SU-DHL-6 (cell line): Measurements from ENCODE around the gene PRR14.

Source experiments
- H2AFZ ChIP-seq: fragments of 200-600 bp; sonication (generic); 2 replicates; pipeline ENCODE4 v1.6.1; 2014; ENCODE audit warnings: low read depth, mild to moderate bottlenecking, moderate library complexity, mixed read lengths, antibody characterized with exemption, low read length; ENCODE audit not compliant: severe bottlenecking
- H3F3A ChIP-seq: fragments of 200-600 bp; shearing (Covaris generic); 2 replicates; pipeline ENCODE4 v1.6.0; 2016; ENCODE audit warnings: antibody characterized with exemption, mild to moderate bottlenecking; ENCODE audit not compliant: insufficient read depth
- H3K27ac ChIP-seq: fragments of 200-600 bp; sonication (generic); 2 replicates; pipeline ENCODE4 v1.5.1; 2016; ENCODE audit warnings: low read depth, mild to moderate bottlenecking, low read length, moderate library complexity, mixed read lengths
- H3K27me3 ChIP-seq: fragments of 200-600 bp; sonication (generic), shearing (Covaris generic); 2 replicates; pipeline ENCODE4 v1.6.0; 2014; ENCODE audit warnings: mild to moderate bottlenecking, low read length
- H3K36me3 ChIP-seq: fragments of 200-600 bp; sonication (generic); 2 replicates; pipeline ENCODE4 v1.6.1; 2014; ENCODE audit warnings: mild to moderate bottlenecking, low read length, mixed read lengths
- H3K4me2 ChIP-seq: fragments of 300-600, 200-600 bp; shearing (Covaris generic), sonication (generic); 2 replicates; pipeline ENCODE4 v1.6.0; 2014; ENCODE audit warnings: low read length, low read depth, mild to moderate bottlenecking; ENCODE audit not compliant: poor library complexity, severe bottlenecking
- H3K4me3 ChIP-seq: fragments of 200-600 bp; sonication (generic); 2 replicates; pipeline ENCODE4 v1.5.1; 2014; ENCODE audit warnings: antibody characterized with exemption, low read length, mild to moderate bottlenecking, mixed read lengths; ENCODE audit not compliant: insufficient read depth, poor library complexity, severe bottlenecking
- H3K79me2 ChIP-seq: fragments of 200-600 bp; sonication (generic); 2 replicates; pipeline ENCODE4 v1.6.1; 2014; ENCODE audit warnings: mild to moderate bottlenecking, low read length, moderate library complexity; ENCODE audit not compliant: insufficient read depth
- H3K9ac ChIP-seq: fragments of 200-600 bp; sonication (generic); 2 replicates; pipeline ENCODE4 v1.7.0; 2014; ENCODE audit warnings: mild to moderate bottlenecking, low read length
- H3K9me2 ChIP-seq: fragments of 200-600 bp; sonication (generic); replicated peaks from 2 replicates; pipeline ENCODE4 v1.6.1; 2014; ENCODE audit warnings: low read length; ENCODE audit not compliant: insufficient read depth
- H3K9me3 ChIP-seq: fragments of 200-600 bp; sonication (generic); 2 replicates; pipeline ENCODE4 v1.6.1; 2014; ENCODE audit warnings: low read length, mixed read lengths; ENCODE audit not compliant: insufficient read depth
- H4K20me1 ChIP-seq: fragments of 200-600 bp; sonication (generic); 2 replicates; pipeline ENCODE4 v1.6.1; 2014; ENCODE audit warnings: low read depth, mild to moderate bottlenecking, antibody characterized with exemption, low read length, moderate library complexity, mixed read lengths
- CTCF ChIP-seq: fragments of 200-600 bp; sonication (generic); IDR thresholded peaks from one replicate; pipeline ENCODE4 v1.5.1; 2017; ENCODE audit warnings: antibody characterized with exemption, mild to moderate bottlenecking, low read length, moderate library complexity; ENCODE audit not compliant: insufficient read depth, poor library complexity, severe bottlenecking
- EZH2phosphoT487 ChIP-seq: fragments of 200-600 bp; sonication (generic), shearing (Covaris generic); conservative IDR thresholded peaks from 2 replicates; pipeline ENCODE4 v1.6.1; 2018; ENCODE audit warnings: mild to moderate bottlenecking, antibody characterized with exemption, low read length, moderate library complexity, mixed read lengths

PRR14 gene

DNA sequence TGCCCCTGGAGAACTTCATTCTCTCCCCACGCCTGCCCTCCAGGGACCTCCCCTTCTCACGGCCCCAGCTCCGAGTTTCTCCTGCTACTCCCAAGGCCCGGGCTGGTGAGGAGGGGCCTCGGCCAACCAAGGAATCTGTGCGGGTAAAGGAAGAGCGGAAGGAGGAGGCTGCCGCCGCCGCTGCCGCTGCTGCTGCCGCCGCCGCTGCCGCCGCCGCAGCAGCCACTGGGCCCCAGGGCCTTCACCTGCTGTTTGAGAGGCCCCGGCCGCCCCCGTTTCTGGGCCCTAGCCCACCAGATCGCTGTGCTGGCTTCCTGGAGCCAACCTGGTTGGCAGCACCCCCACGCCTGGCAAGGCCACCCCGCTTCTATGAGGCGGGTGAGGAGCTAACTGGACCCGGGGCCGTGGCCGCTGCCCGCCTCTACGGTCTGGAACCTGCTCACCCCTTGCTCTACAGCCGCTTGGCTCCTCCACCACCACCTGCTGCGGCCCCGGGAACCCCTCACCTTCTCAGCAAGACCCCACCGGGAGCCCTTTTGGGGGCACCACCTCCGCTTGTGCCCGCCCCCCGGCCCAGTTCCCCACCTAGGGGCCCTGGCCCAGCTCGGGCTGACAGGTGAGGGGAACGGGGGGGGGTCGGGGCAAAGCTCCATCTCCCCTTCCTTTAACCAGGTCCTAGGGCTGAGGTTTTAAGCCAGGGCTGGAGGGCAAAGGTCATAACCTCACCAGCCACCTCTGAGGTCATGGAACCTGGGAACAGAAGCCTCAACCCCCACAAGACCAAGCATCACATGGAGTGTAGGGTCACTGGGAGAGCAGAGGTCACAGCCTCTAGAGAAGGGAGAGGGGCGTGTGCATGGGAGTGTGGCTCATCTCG lies 18.5 kb downstream of the PRR14 start:
- Histone ChIP-seq H3K9ac (no peak overlapping the region), H3K4me3 (no peak overlapping the region), H2AFZ (no peak overlapping the region), H3F3A (no peaks in the 10 kb centered on the region), H3K79me2 (no peaks in the 10 kb centered on the region), H3K27ac (no peak overlapping the region), H4K20me1 (no peaks in the 10 kb centered on the region), H3K9me3 (no peaks in the 10 kb centered on the region), H3K4me2 (no peak overlapping the region), H3K27me3 (no peaks in the 10 kb centered on the region), H3K36me3 (no peaks in the 10 kb centered on the region), H3K9me2 (no peaks in the 10 kb centered on the region)
- TF ChIP-seq EZH2phosphoT487 = no peak
- TF ChIP-seq CTCF = no peak

DNA sequence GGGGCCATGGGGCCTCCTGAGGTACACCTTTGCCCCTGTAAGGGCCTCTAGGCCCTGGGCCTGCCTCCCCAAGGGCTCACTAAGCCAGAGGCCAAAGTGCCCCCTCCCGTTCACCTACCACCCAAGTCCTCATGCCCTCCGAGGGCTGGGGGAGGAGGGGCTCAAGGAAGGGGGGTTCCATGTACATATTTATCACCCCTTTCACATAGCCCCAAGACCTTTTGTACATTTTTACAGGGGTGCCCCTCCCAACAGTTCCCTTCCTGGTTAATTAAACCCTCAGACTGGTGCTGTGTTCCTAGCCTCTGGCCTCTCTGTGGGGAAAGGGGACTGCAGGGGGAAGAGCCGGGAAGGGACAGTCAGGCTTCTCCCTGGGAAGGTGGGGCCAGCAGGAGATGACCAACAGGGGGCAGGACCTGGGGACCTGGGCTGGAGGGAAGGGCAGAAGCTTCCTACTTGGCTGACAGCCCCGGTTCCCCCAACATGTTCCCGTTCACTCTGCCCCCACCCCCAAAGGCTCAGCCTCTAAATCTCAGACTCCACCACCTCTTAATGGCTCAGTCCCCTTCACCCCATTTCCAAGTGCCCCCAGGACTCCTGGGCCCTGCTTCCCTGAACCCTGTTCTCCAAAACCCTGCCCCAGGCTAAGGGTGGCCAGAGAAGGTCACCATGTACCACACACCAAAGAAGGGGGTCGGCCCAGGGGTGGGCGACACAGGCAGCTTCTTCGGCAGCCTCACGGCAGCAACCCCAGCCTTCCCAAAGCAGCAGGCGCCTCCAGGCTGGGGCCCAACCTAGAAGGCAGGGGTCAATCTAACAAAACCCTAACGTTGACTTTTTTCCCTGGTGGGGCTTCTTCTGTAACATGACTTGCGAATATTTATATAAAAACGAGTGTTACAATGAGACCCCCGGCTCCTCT lies 19.4 kb downstream of the PRR14 start:
- no peak overlapping the region for H2AFZ ChIP-seq
- no peak overlapping the region for H3K4me2 ChIP-seq
- no peak for TF ChIP-seq EZH2phosphoT487
- no peak for TF ChIP-seq CTCF
- H3K36me3 ChIP-seq = no peaks in the 10 kb centered on the region
- H3K27ac ChIP-seq = no peak overlapping the region
- H3K9me2 ChIP-seq = no peaks in the 10 kb centered on the region
- H3F3A ChIP-seq = no peaks in the 10 kb centered on the region
- no peak overlapping the region for H3K4me3 ChIP-seq
- H4K20me1 ChIP-seq = no peaks in the 10 kb centered on the region
- H3K9ac ChIP-seq = no peak overlapping the region
- no peaks in the 10 kb centered on the region for H3K79me2 ChIP-seq
- no peaks in the 10 kb centered on the region for H3K27me3 ChIP-seq
- H3K9me3 ChIP-seq = no peaks in the 10 kb centered on the region

DNA sequence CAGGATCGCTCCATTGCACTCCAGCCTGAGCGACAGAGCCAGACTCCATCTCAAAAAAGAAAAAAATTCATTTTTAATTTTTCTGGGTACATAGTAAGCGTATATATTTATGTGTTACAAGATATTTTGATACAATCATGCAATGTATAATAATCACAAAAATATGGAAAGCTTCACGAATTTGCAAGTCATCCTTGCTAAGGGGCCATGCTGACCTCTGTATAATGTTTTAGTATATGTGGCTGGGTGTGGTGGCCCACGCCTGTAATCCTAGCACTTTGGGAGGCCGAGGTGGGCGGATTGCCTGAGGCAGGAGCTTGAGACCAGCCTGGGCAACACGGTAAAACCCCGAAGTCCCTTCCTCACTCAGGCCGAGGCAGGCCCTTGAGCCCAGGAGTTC lies 24.4 kb downstream of the PRR14 start:
- no peak for TF ChIP-seq CTCF
- no peak for TF ChIP-seq EZH2phosphoT487
- Histone ChIP-seq H3K9me2 (no peaks in the 10 kb centered on the region), H3F3A (no peaks in the 10 kb centered on the region), H3K4me2 (no peak overlapping the region), H3K9me3 (no peaks in the 10 kb centered on the region), H3K4me3 (no peak overlapping the region), H3K27me3 (no peaks in the 10 kb centered on the region), H3K27ac (no peak overlapping the region), H3K36me3 (no peaks in the 10 kb centered on the region), H2AFZ (no peak overlapping the region), H3K79me2 (no peaks in the 10 kb centered on the region), H3K9ac (no peak overlapping the region), H4K20me1 (no peaks in the 10 kb centered on the region)
